H1 (cell line): ENCODE data around the gene UCN3. TPM values are rescaled to one million over a fixed set of nuclear protein-coding genes. Genes with fewer than 3 reads are reported as not detected.

Experiments
- CTCF ChIA-PET: fragments of 300-600 bp; sonication (Branson Sonifier 250); formaldehyde crosslinking; loops from one replicate; lab custom pipeline; 2021; ENCODE audit not compliant: partially characterized antibody; lab: Charles Lee
- POLR2A ChIA-PET: fragments of 300-600 bp; sonication (Branson Sonifier 250); formaldehyde crosslinking; loops from one replicate; lab custom pipeline; 2021; ENCODE audit warnings: inconsistent platforms; ENCODE audit not compliant: partially characterized antibody; lab: Charles Lee
- DNase-seq, 2 experiments: peaks; one replicate each; pipeline versions ENCODE4 v3.0.0 to v3.0.0-alpha.2; 2010 to 2022; ENCODE audit warnings: low spot score in 2 of 2, low read depth in 1 of 2, mixed read lengths in 1 of 2
- FAIRE-seq: peaks from 2 replicates; lab custom pipeline; 2011; peaks lifted over from hg19 to GRCh38; lab: Jason Lieb, UNC
- H2AFZ ChIP-seq: 2 replicates; pipeline ENCODE4 v1.8.1; 2012; ENCODE audit warnings: low read length, inconsistent platforms
- H2AK5ac ChIP-seq: 2 replicates; pipeline ENCODE4 v1.6.1; 2013; ENCODE audit warnings: low read depth, low read length
- H2BK120ac ChIP-seq: replicated peaks from 2 replicates; pipeline ENCODE3; 2013; ENCODE audit warnings: low read depth, low read length, inconsistent platforms
- H2BK12ac ChIP-seq: 2 replicates; pipeline ENCODE4 v1.6.1; 2013; ENCODE audit warnings: low read depth, low read length
- H2BK15ac ChIP-seq: 2 replicates; pipeline ENCODE4 v1.6.1; 2013; ENCODE audit warnings: low read length
- H2BK20ac ChIP-seq: 2 replicates; pipeline ENCODE4 v1.6.1; 2013; ENCODE audit warnings: low read length
- H2BK5ac ChIP-seq: 2 replicates; pipeline ENCODE4 v1.6.1; 2013; ENCODE audit warnings: low read depth, low read length
- H3K14ac ChIP-seq: 2 replicates; pipeline ENCODE4 v1.6.1; 2013; ENCODE audit warnings: inconsistent platforms; ENCODE audit not compliant: insufficient read length
- H3K18ac ChIP-seq: 2 replicates; pipeline ENCODE4 v1.6.1; 2013; ENCODE audit warnings: low read length; ENCODE audit errors: extremely low read depth
- H3K23ac ChIP-seq: 2 replicates; pipeline ENCODE4 v1.6.1; 2013; ENCODE audit warnings: inconsistent platforms; ENCODE audit not compliant: insufficient read length
- H3K23me2 ChIP-seq: 2 replicates; pipeline ENCODE4 v1.6.1; 2013; ENCODE audit warnings: low read depth, low read length
- H3K27ac ChIP-seq: 2 replicates; pipeline ENCODE4 v1.6.1; 2011; ENCODE audit warnings: low read depth, low read length, inconsistent platforms
- H3K27me3 ChIP-seq, 4 experiments: replicated peaks in 1 of 4; 1 replicate in 1 of 4; 2 replicates in 3 of 4; pipeline versions ENCODE4 v1.6.1 to v1.8.1; 2011 to 2013; ENCODE audit warnings: low read length in 3 of 4, mild to moderate bottlenecking in 3 of 4, inconsistent platforms in 2 of 4, mixed read lengths in 2 of 4, moderate library complexity in 1 of 4; ENCODE audit not compliant: control insufficient read depth in 3 of 4, insufficient read depth in 3 of 4; ENCODE audit errors: extremely low read depth in 1 of 4
- H3K36me3 ChIP-seq, 4 experiments: 2 replicates each; pipeline versions ENCODE4 v1.6.1 to v1.8.1; 2011 to 2013; ENCODE audit warnings: mild to moderate bottlenecking in 4 of 4, low read length in 3 of 4, moderate library complexity in 2 of 4, control low read depth in 1 of 4, inconsistent platforms in 1 of 4; ENCODE audit not compliant: insufficient read depth in 4 of 4, control insufficient read depth in 2 of 4
- H3K4ac ChIP-seq: replicated peaks from 2 replicates; pipeline ENCODE3; 2013; ENCODE audit warnings: low read length, low read depth, mixed read lengths, inconsistent platforms; ENCODE audit not compliant: insufficient read length
- H3K4me1 ChIP-seq, 4 experiments: replicated peaks in 1 of 4; 1 replicate in 1 of 4; 2 replicates in 3 of 4; pipeline versions ENCODE4 v1.6.1 to v1.8.1; 2011 to 2013; ENCODE audit warnings: low read length in 3 of 4, inconsistent platforms in 2 of 4, mixed read lengths in 1 of 4; ENCODE audit not compliant: insufficient read depth in 4 of 4, control insufficient read depth in 3 of 4
- H3K4me2 ChIP-seq, 2 experiments: 2 replicates each; pipeline versions ENCODE4 v1.6.1 to v1.8.1; 2011 to 2013; ENCODE audit warnings: low read depth in 2 of 2, low read length in 2 of 2, control low read depth in 1 of 2, inconsistent platforms in 1 of 2, mild to moderate bottlenecking in 1 of 2; ENCODE audit not compliant: insufficient read depth in 1 of 2
- H3K4me3 ChIP-seq, 4 experiments: fragments of 200-600, 300-600 bp in 1 of 4; sonication (generic), shearing (Covaris generic), sonication (Bioruptor Twin) in 1 of 4; 2 replicates each; pipeline versions ENCODE4 v1.5.1 to v1.8.1; 2011 to 2016; ENCODE audit warnings: low read length in 4 of 4, low read depth in 3 of 4, control low read depth in 2 of 4, inconsistent platforms in 2 of 4, mild to moderate bottlenecking in 2 of 4, mixed read lengths in 1 of 4, moderate library complexity in 1 of 4; ENCODE audit not compliant: insufficient read depth in 2 of 4; ENCODE audit errors: extremely low read depth in 1 of 4
- H3K56ac ChIP-seq: replicated peaks from 2 replicates; pipeline ENCODE3; 2013; ENCODE audit warnings: low read depth, mild to moderate bottlenecking, mixed read lengths, low read length, inconsistent platforms; ENCODE audit not compliant: insufficient read length
- H3K79me1 ChIP-seq: 2 replicates; pipeline ENCODE4 v1.6.1; 2013; ENCODE audit warnings: low read depth, low read length, control low read depth
- H3K79me2 ChIP-seq, 2 experiments: 2 replicates each; pipeline versions ENCODE4 v1.6.1 to v1.8.1; 2012 to 2013; ENCODE audit warnings: low read length in 2 of 2, mild to moderate bottlenecking in 2 of 2, inconsistent platforms in 1 of 2; ENCODE audit not compliant: insufficient read depth in 2 of 2, control insufficient read depth in 1 of 2
- H3K9ac ChIP-seq, 4 experiments: replicated peaks in 1 of 4; 1 replicate in 1 of 4; 2 replicates in 3 of 4; pipeline versions ENCODE4 v1.6.1 to v1.8.1; 2011 to 2013; ENCODE audit warnings: low read depth in 3 of 4, low read length in 3 of 4, control low read depth in 2 of 4, mild to moderate bottlenecking in 2 of 4, moderate library complexity in 2 of 4, inconsistent platforms in 1 of 4; ENCODE audit errors: extremely low read depth in 1 of 4
- H3K9me3 ChIP-seq, 2 experiments: 2 replicates each; pipeline versions ENCODE4 v1.6.1 to v1.8.1; 2012 to 2013; ENCODE audit warnings: mild to moderate bottlenecking in 2 of 2, moderate library complexity in 2 of 2, control low read depth in 1 of 2, inconsistent platforms in 1 of 2, low read depth in 1 of 2, low read length in 1 of 2, mixed read lengths in 1 of 2; ENCODE audit not compliant: insufficient read depth in 2 of 2
- H4K20me1 ChIP-seq, 2 experiments: replicated peaks in 1 of 2; 2 replicates each; pipeline versions ENCODE3 to v1.8.1; 2011 to 2013; ENCODE audit warnings: inconsistent platforms in 2 of 2, low read length in 2 of 2, mild to moderate bottlenecking in 1 of 2; ENCODE audit not compliant: insufficient read depth in 2 of 2, control insufficient read depth in 1 of 2
- H4K5ac ChIP-seq: 2 replicates; pipeline ENCODE4 v1.6.1; 2013; ENCODE audit warnings: low read length, low read depth, mixed read lengths, inconsistent platforms; ENCODE audit not compliant: insufficient read length
- H4K8ac ChIP-seq: 2 replicates; pipeline ENCODE4 v1.8.0; 2013; ENCODE audit warnings: mild to moderate bottlenecking, moderate library complexity, low read length, inconsistent platforms; ENCODE audit not compliant: insufficient read depth; ENCODE audit errors: extremely low read depth
- H4K91ac ChIP-seq: replicated peaks from 2 replicates; pipeline ENCODE3; 2013; ENCODE audit warnings: low read length, mixed read lengths, inconsistent platforms; ENCODE audit not compliant: insufficient read length
- ATF3 ChIP-seq: IDR thresholded peaks from 2 replicates; pipeline ENCODE4 v1.6.1; 2011; ENCODE audit warnings: low read depth, mild to moderate bottlenecking, low read length; ENCODE audit not compliant: insufficient read depth
- BACH1 ChIP-seq: IDR thresholded peaks from 2 replicates; pipeline ENCODE4 v1.6.1; 2012; ENCODE audit warnings: low read length, improper control_type of control experiment
- CBX8 ChIP-seq: fragments of 300-800, 300-1000 bp; sonication (generic); IDR thresholded peaks from 2 replicates; pipeline ENCODE4 v1.7.1; 2016; ENCODE audit warnings: low read depth, low read length, borderline replicate concordance
- JUND ChIP-seq: IDR thresholded peaks from 2 replicates; pipeline ENCODE4 v1.6.1; 2011; ENCODE audit warnings: mild to moderate bottlenecking, improper control_type of control experiment, low read length
- PHF8 ChIP-seq: fragments of 200-600 bp; sonication (generic); conservative IDR thresholded peaks from 2 replicates; pipeline ENCODE4 v1.7.1; 2012; ENCODE audit warnings: low read depth, mild to moderate bottlenecking, inconsistent platforms, low read length, moderate library complexity
- POLR2AphosphoS5 ChIP-seq: IDR thresholded peaks from 2 replicates; pipeline ENCODE4 v1.6.1; 2011; ENCODE audit warnings: low read depth, low read length
- RFX5 ChIP-seq: IDR thresholded peaks from 2 replicates; pipeline ENCODE4 v1.6.1; 2011; ENCODE audit warnings: low read depth, low read length, improper control_type of control experiment, borderline replicate concordance
- RNF2 ChIP-seq: fragments of 200-900, 300-1000 bp; sonication (generic); IDR thresholded peaks from 2 replicates; pipeline ENCODE4 v1.7.1; 2016; ENCODE audit warnings: borderline replicate concordance, low read depth, mild to moderate bottlenecking, antibody characterized with exemption, low read length; ENCODE audit not compliant: poor library complexity, severe bottlenecking; ENCODE audit errors: missing control alignments
- SAP30 ChIP-seq: fragments of 300-600 bp; sonication (generic); IDR thresholded peaks from 2 replicates; pipeline ENCODE4 v1.7.1; 2012; ENCODE audit warnings: low read length, moderate library complexity, mild to moderate bottlenecking, inconsistent platforms; ENCODE audit not compliant: insufficient read depth, insufficient replicate concordance
- SIRT6 ChIP-seq: IDR thresholded peaks from one replicate; pipeline ENCODE4 v1.7.1; 2012; ENCODE audit warnings: low read length, inconsistent platforms
- SIX5 ChIP-seq: IDR thresholded peaks from 2 replicates; pipeline ENCODE4 v1.6.1; 2011; ENCODE audit warnings: mild to moderate bottlenecking, low read depth, low read length
- SRF ChIP-seq: IDR thresholded peaks from 2 replicates; pipeline ENCODE4 v1.6.1; 2011; ENCODE audit warnings: mild to moderate bottlenecking, low read depth, low read length, moderate library complexity
- USF2 ChIP-seq: IDR thresholded peaks from 2 replicates; pipeline ENCODE4 v1.6.1; 2011; ENCODE audit warnings: low read length, improper control_type of control experiment
- ZNF274 ChIP-seq: IDR thresholded peaks from 2 replicates; pipeline ENCODE4 v1.7.0; 2012; ENCODE audit warnings: low read length, borderline replicate concordance; ENCODE audit errors: extremely low read depth
- polyA plus RNA-seq, 7 experiments: library from polyadenylated mRNA; depleted of rRNA in 3 of 7; stranded (reverse) in 5 of 7; unstranded in 2 of 7; fragments of >200 nt in 5 of 7; fragments of 200-250 nt in 2 of 7; gene quantifications; 1 replicate in 5 of 7; 2 replicates in 1 of 7; 4 replicates in 1 of 7; pipeline versions ENCODE4 v1.2.1 to v1.2.3, GENCODE V29; 2011 to 2013; ENCODE audit warnings: missing spikeins in 2 of 7, mixed read lengths in 2 of 7
- total RNA-seq: library from RNA; stranded (reverse); fragmentation: NEBNext Ultra II Directional; extraction: Animal tissue kit (Norgen Biotek cat#: 25700); gene quantifications from 2 replicates; pipeline ENCODE4 v1.2.1, GENCODE V29; 2021

The UCN3 gene
- total and polyA plus RNA-seq, 2 of the 8 experiments (the other 6 are each of a cell fraction or from before 2014, with no cell fraction given), result not detected

GRCh38 chr10:5418584-5418983 is 53.8 kb downstream of the UCN3 start:
- Histone ChIP-seq H4K8ac (no peak overlapping the region), H4K20me1 (peaks cover 5 to 8% of the 10 kb centered on the region in 2 experiments), H3K27ac (no peak overlapping the region), H2BK120ac (no peak overlapping the region), H4K5ac (no peak overlapping the region), H2AK5ac (no peak overlapping the region), H3K9ac (no peak overlapping the region), H3K23me2 (peaks cover 2% of the 10 kb centered on the region; the same call in 1 of the 2 replicates), H3K56ac (no peak overlapping the region), H3K4me3 (no peak overlapping the region), H3K79me2 (peaks cover 19 to 100% of the 10 kb centered on the region in 2 experiments), H2BK5ac (no peak overlapping the region), H2AFZ (no peak overlapping the region), H4K91ac (no peak overlapping the region), H3K79me1 (peaks cover 5% of the 10 kb centered on the region; the same call in 1 of the 2 replicates), H3K9me3 (no peaks in the 10 kb centered on the region), H2BK20ac (no peak overlapping the region), H3K14ac (no peak overlapping the region), H3K18ac (no peak overlapping the region), H2BK12ac (no peak overlapping the region), H3K27me3 (no peaks in the 10 kb centered on the region), H3K4me2 (no peak overlapping the region), H3K23ac (no peak overlapping the region), H3K4me1 (peaks cover 4 to 11% (median 7%) of the 10 kb centered on the region in 4 experiments), H3K4ac (no peak overlapping the region), H3K36me3 (no peaks in the 10 kb centered on the region), H2BK15ac (no peak overlapping the region)
- ChIA-PET CTCF (interaction anchor here (0.6 to 1.6 kb wide), 3 partner anchors 10 to 24 kb away, joined by 3 to 7 read pairs (median 4); no protein-coding TSS in a partner anchor), POLR2A (no interaction called here)
- DNase-seq, result no peak
- no peak for FAIRE-seq
- TF ChIP-seq SIRT6 (no peak), RNF2 (no peak), POLR2AphosphoS5 (no peak), USF2 (no peak), JUND (no peak), RFX5 (no peak), SRF (no peak), ZNF274 (no peak), SAP30 (no peak), PHF8 (no peak), ATF3 (no peak), CBX8 (no peak), SIX5 (no peak), BACH1 (no peak)
